ENCODE data around the gene ZBTB34.

ZBTB34 gene

DNA sequence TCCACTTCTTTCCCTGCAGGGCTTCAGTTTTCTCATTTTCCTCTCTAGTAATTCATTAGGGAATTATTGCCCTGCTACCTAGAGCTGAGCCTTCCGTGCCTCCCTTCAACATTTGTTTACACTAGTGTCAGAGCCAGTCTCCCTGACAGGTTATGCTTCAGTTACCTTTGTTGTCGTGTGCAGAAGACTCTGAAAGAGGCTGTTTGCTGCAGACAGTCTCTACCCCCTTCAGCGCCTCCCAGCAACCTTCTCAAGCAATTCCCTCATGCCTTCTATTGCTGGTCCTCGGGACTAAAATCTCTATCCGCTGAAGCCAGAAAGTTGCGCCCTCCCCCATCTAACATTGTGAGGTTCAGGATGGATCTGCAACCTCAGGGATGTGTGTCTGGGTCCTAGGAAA, 67.0 kb downstream of the ZBTB34 start:
- no peaks in the 10 kb centered on the region for H3K79me2 ChIP-seq (ENCODE audit: low read length)
- no peaks in the 10 kb centered on the region for H3K9me3 ChIP-seq (ENCODE audit: insufficient read depth, low read length)
- no peak for TF ChIP-seq EZH2phosphoT487 (IDR thresholded peaks at IDR 0.05; ENCODE audit: low read depth)
- TF ChIP-seq, protein P1, sequence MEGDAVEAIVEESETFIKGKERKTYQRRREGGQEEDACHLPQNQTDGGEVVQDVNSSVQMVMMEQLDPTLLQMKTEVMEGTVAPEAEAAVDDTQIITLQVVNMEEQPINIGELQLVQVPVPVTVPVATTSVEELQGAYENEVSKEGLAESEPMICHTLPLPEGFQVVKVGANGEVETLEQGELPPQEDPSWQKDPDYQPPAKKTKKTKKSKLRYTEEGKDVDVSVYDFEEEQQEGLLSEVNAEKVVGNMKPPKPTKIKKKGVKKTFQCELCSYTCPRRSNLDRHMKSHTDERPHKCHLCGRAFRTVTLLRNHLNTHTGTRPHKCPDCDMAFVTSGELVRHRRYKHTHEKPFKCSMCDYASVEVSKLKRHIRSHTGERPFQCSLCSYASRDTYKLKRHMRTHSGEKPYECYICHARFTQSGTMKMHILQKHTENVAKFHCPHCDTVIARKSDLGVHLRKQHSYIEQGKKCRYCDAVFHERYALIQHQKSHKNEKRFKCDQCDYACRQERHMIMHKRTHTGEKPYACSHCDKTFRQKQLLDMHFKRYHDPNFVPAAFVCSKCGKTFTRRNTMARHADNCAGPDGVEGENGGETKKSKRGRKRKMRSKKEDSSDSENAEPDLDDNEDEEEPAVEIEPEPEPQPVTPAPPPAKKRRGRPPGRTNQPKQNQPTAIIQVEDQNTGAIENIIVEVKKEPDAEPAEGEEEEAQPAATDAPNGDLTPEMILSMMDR (IDR thresholded peaks at IDR 0.05; ENCODE audit: low read depth, low read length) = no peak
- no peak overlapping the region for H3K9ac ChIP-seq (ENCODE audit: low read length)
- no peak overlapping the region for H3K27ac ChIP-seq (ENCODE audit: low read length)
- H2AFZ ChIP-seq (ENCODE audit: low read depth, low read length) = no peak overlapping the region
- H3K4me2 ChIP-seq (ENCODE audit: low read length) = no peak overlapping the region
- H3K36me3 ChIP-seq (replicated peaks; ENCODE audit: low read depth, low read length) = no peaks in the 10 kb centered on the region
- H3K4me3 ChIP-seq (ENCODE audit: low read length) = no peak overlapping the region
- H3K4me1 ChIP-seq (ENCODE audit: low read length) = no peaks in the 10 kb centered on the region
- no peaks in the 10 kb centered on the region for H4K20me1 ChIP-seq (ENCODE audit: insufficient read depth, low read length)
- peaks cover 22% of the 10 kb centered on the region for H3K27me3 ChIP-seq (ENCODE audit: low read depth, low read length)

DNA sequence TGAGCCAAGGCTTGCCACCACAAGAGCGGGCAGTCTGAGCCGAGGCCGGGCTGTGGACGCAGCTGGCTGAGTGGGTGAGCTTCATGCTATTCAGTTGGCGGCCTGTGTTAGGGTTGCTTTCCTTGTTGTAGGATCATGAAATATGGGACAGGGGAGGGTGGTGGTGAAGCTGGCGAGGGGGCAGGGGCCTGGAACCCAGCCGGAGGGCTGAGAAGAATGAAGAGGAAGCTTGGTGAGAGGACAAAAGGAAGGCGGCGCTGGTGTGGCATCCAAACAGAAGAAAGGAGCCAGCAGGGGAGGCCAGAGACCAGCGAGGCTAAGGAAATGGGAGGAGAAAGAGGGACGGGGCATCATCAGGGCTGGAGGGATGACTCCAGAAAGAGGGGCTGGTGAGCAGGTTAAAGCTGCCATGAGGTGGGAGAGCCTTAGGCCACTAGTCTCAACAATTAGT, 72.5 kb downstream of the ZBTB34 start:
- Histone ChIP-seq H2AFZ (ENCODE audit: low read depth, low read length) (no peak overlapping the region), H3K27ac (ENCODE audit: low read length) (no peak overlapping the region), H3K4me3 (ENCODE audit: low read length) (no peak overlapping the region), H3K79me2 (ENCODE audit: low read length) (no peaks in the 10 kb centered on the region), H3K4me2 (ENCODE audit: low read length) (no peak overlapping the region), H3K36me3 (replicated peaks; ENCODE audit: low read depth, low read length) (no peaks in the 10 kb centered on the region), H3K9ac (ENCODE audit: low read length) (no peak overlapping the region), H3K9me3 (ENCODE audit: insufficient read depth, low read length) (no peaks in the 10 kb centered on the region), H3K27me3 (ENCODE audit: low read depth, low read length) (peaks cover 14% of the 10 kb centered on the region), H4K20me1 (ENCODE audit: insufficient read depth, low read length) (no peaks in the 10 kb centered on the region), H3K4me1 (ENCODE audit: low read length) (no peaks in the 10 kb centered on the region)
- TF ChIP-seq, protein P1 (IDR thresholded peaks at IDR 0.05; ENCODE audit: low read depth, low read length) = no peak
- no peak for TF ChIP-seq EZH2phosphoT487 (IDR thresholded peaks at IDR 0.05; ENCODE audit: low read depth)

DNA sequence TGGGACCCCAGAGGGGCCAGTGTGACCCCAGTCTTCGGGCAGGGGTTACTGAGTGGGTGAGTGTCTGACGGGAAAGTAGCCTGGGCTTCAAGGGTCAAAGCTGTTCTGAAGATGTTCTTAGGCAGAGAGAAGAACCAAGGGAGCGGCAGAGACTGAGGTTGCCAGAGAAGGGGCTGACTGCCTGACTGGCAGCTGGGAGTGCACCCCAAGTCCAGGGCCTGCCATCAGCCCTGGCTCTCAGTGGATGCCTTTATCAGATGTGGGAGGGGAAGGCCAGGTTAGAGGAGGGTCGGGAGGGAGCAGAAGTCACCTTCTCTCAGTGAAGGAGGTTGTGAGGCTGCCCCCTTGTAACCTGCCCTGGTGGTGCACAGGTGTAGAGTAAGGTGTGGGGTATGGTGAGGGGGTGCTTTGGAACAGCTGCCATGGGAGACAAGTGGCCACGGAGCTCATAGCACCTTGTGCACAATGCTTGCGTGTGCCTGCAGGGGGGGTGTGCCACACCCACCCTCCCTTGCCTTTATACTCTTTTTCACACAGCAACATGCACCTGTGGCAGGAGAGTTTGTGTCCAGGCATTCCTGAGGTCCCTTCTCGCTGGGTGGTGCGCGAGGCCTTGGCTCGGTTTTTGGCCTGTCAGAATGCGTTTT, 73.0 kb downstream of the ZBTB34 start:
- H3K27ac ChIP-seq (ENCODE audit: low read length) = no peak overlapping the region
- H3K36me3 ChIP-seq (replicated peaks; ENCODE audit: low read depth, low read length) = no peaks in the 10 kb centered on the region
- no peaks in the 10 kb centered on the region for H3K4me1 ChIP-seq (ENCODE audit: low read length)
- no peak overlapping the region for H3K4me2 ChIP-seq (ENCODE audit: low read length)
- TF ChIP-seq, protein P1 (IDR thresholded peaks at IDR 0.05; ENCODE audit: low read depth, low read length) = no peak
- TF ChIP-seq EZH2phosphoT487 (IDR thresholded peaks at IDR 0.05; ENCODE audit: low read depth) = no peak
- H3K9me3 ChIP-seq (ENCODE audit: insufficient read depth, low read length) = no peaks in the 10 kb centered on the region
- H3K9ac ChIP-seq (ENCODE audit: low read length) = no peak overlapping the region
- no peak overlapping the region for H3K4me3 ChIP-seq (ENCODE audit: low read length)
- H3K79me2 ChIP-seq (ENCODE audit: low read length) = no peaks in the 10 kb centered on the region
- H2AFZ ChIP-seq (ENCODE audit: low read depth, low read length) = no peak overlapping the region
- H4K20me1 ChIP-seq (ENCODE audit: insufficient read depth, low read length) = no peaks in the 10 kb centered on the region
- H3K27me3 ChIP-seq (ENCODE audit: low read depth, low read length) = peaks cover 10% of the 10 kb centered on the region

DNA sequence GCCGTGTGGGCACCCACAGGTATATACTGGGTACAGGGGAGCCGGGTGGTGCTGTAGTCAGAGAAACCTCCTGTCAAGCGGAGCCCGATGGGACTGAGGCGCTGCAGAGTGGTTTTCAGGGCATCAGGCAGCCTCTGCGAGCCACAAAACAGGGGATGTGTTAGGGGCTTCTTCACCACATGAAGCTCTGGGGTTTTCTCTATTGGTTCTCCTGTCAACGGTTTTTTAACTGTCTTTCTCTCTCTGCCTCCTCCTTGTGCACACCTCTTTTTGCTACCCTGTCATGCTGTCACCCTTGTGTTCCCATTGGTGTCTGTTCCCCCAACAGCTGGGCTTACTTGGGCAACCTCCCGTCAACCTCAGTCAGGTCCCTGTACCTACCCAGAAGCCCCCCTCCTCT, 74.0 kb downstream of the ZBTB34 start:
- TF ChIP-seq EZH2phosphoT487 (IDR thresholded peaks at IDR 0.05; ENCODE audit: low read depth) = no peak
- TF ChIP-seq, protein P1 (IDR thresholded peaks at IDR 0.05; ENCODE audit: low read depth, low read length) = no peak
- H3K9ac ChIP-seq (ENCODE audit: low read length) = no peak overlapping the region

More for the DNA sequence above, 74.0 kb downstream of the ZBTB34 start:
- Histone ChIP-seq H3K4me3 (ENCODE audit: low read length) (no peak overlapping the region), H3K4me1 (ENCODE audit: low read length) (no peaks in the 10 kb centered on the region), H3K27ac (ENCODE audit: low read length) (no peak overlapping the region), H3K9me3 (ENCODE audit: insufficient read depth, low read length) (no peaks in the 10 kb centered on the region), H3K79me2 (ENCODE audit: low read length) (no peaks in the 10 kb centered on the region), H3K36me3 (replicated peaks; ENCODE audit: low read depth, low read length) (no peaks in the 10 kb centered on the region), H3K4me2 (ENCODE audit: low read length) (no peak overlapping the region), H3K27me3 (ENCODE audit: low read depth, low read length) (peaks cover 9% of the 10 kb centered on the region), H2AFZ (ENCODE audit: low read depth, low read length) (no peak overlapping the region), H4K20me1 (ENCODE audit: insufficient read depth, low read length) (no peaks in the 10 kb centered on the region)

All from OCI-LY3 (cell line).